HG03521 (cell line): ENCODE results near the gene ODAD3.
"Not testable (repeated sequence)": the region's sequence is repeated elsewhere in the genome, so short reads cannot be mapped to it uniquely, and the experiment has no call there.

Experiments used
- ATAC-seq: cut with Tn5 transposase; IDR thresholded peaks from one replicate; pipeline ENCODE4 v1.9.1; 2021; ENCODE audit warnings: mild to moderate bottlenecking, moderate library complexity; ENCODE audit not compliant: unreplicated experiment

ODAD3 gene

DNA sequence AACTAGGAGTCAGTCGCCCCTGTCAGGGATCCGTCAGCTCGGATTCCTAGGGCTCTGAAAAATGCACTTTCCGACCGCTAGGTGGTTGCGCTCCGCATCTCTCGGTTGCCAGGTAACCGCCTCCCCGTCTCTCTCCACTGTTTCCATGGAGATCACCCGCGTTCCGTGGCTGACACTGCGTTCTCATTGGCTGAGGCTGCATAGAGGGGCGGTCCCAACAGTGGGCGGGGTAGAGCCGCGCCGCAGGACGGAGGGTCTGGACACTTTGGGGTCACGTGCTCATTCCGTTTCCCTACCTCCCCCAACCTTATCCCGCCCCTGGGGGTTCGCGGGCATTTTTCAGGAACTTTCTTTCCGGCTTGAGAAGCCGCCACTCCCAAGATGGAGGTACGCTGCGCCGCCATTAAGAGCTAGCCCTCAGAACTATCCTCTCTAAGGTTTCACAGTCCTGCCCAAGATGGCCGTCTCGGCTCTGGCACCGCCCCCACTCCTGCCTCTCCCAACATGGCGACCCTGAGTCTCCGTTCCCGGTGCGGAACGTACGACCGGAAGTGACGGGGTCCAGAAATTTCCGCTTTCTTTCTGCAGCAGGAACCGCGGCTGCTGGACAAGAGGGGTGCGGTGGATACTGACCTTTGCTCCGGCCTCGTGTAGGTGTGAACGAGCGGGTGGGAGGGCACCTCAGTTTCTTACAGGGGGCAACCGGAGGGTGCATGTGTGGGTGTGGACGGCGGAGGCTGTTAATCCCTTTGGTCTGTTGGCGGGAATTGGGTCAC is at the start of gene ODAD3, which contains the start of gene PRKCSH:
ODAD3 (minus strand) TSS at position 65 of the 776 bp plus-strand sequence. CDS start 105 bp downstream, outside the sequence.
PRKCSH (plus strand) TSS at position 579 of the 776 bp plus-strand sequence. CDS start 483 bp downstream, outside the sequence.
- ATAC-seq: peak; percentile 86

DNA sequence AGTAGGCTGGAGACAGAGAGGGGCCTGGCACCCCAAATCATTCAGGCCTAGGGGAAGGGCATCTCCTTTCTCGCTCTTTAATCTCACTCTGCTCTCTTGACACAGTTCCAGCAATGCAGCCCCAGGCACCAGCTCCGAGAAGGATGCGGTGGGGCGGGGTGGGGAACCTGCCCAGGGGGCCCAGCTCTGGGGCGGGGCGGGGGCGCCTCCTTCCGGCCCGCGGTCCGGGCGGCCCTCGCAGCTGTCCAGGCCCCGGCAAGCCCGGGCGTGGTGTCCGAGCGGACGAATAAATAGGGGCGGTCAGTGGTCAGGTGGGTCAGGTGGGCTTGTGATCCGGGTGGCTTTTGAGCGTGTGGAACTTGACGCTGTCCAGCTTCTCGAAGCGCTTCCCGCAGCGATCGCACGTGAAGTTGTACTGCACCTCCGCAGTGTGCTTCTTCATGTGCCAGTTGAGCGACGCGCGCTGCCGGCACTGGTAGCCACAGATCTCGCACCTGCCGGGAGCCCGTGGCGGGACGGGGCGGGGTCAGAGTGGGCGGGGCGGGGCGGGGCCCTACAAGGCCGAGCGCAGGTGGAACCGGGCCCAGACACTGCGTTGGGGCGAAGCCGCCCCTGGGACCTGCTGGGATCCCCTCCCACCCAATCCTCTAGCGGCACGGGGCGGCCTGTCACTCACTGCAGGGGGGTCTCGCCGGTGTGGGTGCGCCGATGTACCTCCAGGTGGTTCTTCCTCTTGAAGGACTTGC is 48.6 kb upstream of the ODAD3 start:
- no peak for ATAC-seq

DNA sequence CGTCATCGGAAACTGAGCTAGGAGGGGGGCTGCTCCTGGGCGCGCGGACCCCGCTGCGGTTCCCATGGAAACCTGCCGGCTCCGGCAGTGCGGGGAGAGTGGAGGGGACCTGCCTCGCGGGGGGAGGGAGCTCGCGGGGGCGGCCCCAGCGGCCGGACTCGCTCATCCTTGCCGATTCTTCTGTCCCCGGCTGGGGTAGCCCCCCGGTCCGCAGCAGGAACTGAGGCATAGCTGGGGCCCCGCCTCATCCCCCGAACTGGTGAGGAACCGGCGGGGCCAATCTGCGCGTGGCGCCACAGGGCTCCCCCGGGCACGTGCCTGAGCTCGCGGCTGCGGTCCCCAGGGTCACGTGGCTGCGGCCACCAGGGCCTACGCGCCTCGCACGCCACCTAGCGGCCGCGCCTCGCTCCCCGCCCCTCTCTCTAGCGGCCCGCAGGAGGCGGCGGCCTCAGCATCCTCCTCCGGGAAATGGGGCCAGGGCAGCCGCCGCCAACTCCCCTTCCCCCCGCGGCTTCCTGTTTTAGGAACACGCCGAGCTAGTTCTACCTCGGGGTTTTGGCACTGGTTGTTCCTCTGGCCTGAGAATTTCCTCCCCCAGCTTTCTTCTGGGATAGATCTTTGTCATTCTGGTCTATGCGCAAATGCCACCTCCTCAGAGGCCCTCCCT is 47.6 kb upstream of the ODAD3 start:
- peak; percentile 50 for ATAC-seq

DNA sequence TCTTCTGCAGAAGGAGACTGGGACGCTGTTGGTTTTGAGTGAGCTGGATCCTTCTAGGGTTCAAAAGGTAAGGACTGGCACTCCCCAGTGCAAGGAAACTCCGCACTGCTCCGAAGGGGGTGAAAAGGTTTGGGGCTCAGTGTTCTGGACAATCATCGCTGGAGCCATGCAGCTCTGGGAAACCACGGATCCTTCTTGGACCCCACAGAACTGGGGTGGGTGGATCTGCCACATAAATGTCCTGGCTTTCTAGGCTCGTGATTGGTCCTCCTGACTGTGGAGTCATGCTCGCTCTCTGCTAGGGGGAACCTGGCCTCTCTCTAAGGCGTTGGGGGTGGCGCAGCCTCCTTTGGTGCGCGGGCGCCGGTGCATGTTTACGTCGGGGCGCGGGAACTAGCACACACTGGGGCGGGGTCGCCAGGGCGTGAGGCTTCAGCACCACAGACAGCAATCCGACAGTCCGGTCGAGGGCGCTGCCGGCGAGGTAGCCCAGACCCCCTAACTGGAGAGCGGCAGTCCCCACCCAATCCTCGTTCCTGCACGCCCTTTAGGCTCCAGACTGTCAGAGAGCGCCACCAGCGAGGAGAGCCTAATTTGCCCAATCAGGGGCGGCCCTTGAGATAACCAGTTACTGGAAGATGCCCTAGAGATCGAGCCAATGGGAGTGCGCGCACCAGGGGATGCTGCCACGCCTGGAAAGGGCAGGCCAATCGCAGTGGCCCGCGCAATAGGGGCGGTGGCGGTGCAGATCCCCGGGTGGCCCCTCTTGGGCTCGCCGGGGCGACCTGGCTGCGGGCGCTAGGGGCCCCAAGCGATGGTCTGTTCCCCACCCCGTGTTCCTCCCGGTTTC is 46.8 kb upstream of the ODAD3 start:
- ATAC-seq: peak; percentile 35

DNA sequence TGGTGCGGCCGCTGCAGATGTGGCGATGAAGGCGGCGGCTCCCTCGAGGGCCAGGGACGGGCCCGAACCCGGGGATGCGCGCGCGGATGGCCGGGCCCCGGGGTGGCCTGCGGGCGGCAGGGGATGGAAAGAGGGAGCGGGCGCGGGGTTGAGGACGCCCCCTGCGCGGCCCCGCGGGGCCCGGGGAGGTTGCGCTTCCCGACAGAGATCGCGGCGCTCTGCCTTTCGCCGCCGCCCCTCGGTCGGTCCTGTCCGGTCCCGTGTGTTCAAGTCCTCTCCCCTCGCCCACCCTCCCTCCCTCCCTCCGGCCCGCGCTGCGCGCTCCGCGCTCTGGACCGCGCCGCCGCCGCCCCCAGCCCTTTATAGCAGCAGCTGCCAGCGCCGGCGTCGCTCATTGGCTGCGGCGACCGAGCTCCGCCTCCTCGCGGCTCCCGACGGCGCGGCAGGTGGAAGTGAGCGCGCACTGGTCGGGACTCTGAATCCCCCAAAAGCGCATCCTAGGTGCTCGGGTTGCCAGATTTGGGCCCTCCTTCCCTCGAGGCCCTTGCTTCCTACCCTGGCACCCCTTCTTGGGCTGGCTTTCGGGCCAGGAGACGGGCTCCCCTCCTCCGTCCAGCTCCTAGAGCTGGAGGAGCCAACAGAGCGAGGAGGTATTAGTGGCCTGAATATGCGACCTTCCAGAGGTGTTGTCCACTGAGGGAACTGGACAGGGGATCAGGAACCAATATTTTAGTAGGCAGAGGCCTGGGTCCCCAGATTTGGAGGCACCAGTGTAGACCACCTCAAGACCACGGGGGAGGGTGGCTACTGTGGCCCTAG is 46.0 kb upstream of the ODAD3 start, which contains the start of gene ELAVL3:
ELAVL3 (minus strand) TSS at position 332 of the 819 bp plus-strand sequence. CDS start 438 bp downstream, outside the sequence.
- ATAC-seq: no peak

DNA sequence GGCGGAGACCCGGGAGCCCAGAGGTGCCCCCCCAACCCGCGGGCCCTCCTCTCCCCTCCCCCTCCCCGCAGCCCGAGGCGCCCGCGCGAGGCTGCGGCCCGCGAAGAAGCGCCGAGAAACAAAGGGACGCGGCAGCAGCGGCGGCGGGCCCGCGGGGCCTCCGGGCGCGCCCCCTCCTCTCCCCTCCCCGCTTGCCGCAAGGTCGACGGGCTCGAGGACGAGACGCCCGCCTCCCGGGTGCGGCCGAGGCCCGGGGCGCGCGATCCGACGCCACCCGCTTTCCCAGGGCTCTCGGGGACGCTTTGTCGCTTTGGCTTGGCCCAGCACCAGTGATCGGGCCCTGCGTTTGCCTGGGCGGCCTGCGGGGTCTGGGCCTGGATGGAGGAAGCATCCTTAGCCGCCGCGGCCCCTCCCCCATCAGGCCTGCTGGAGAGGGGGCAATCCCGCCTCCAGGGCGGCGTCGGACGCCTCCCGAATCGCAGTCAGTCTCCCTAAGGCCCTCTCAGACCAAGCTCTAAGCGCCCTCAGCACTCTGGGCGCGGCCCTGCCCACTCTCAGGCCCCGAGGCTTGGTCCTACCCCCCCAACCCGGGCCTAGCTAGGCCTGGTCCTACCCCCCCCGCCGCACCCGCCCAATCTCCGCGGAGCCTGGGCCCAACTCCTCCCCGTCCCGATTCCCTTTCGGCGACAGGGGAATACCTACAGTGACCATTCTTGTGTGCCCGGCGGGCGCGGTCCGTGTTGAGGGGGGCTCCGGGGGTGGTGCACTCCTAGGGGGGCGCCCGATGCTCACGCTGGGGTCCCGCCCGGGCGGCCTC is 45.2 kb upstream of the ODAD3 start:
- ATAC-seq: no peak

DNA sequence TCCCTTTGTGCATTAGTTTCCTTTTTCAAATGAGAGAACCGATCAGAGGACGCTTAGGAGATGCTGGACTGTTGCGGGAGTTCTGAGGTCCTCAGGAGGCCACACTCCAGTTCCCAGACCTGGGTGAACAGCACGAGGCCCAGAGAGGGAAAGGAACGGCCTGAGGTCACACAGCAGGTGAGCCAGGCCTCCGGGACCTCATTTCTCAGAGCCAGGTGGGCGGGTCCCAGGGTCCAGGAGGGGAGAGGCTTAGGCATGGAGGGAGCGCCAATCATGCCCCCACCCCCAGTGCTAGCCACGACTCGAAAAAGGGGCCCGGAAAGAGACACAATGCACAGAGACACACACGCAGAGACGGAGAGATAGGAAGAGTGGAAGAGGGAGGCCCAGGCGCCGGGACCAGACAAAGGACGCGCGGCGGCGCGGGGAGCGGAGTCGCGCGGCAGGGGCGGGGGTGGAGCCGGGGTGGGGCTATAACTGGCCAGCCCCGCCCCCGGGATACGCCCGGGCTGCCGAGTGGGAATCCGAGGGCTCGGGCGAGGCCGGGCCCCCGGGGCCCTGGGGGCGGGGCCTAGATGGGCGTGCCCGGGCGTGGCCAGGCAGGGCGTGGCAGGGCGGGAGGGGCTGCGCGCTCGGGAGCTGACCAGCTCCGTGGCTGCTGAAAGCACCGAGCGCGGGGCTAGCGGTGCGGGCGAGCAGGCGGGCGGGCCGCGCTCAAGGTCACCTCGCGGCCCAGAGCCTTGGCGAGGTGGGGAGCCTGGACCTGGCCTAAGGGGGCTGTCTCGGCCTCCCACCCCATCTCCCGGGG is 44.4 kb upstream of the ODAD3 start:
- no peak for ATAC-seq

DNA sequence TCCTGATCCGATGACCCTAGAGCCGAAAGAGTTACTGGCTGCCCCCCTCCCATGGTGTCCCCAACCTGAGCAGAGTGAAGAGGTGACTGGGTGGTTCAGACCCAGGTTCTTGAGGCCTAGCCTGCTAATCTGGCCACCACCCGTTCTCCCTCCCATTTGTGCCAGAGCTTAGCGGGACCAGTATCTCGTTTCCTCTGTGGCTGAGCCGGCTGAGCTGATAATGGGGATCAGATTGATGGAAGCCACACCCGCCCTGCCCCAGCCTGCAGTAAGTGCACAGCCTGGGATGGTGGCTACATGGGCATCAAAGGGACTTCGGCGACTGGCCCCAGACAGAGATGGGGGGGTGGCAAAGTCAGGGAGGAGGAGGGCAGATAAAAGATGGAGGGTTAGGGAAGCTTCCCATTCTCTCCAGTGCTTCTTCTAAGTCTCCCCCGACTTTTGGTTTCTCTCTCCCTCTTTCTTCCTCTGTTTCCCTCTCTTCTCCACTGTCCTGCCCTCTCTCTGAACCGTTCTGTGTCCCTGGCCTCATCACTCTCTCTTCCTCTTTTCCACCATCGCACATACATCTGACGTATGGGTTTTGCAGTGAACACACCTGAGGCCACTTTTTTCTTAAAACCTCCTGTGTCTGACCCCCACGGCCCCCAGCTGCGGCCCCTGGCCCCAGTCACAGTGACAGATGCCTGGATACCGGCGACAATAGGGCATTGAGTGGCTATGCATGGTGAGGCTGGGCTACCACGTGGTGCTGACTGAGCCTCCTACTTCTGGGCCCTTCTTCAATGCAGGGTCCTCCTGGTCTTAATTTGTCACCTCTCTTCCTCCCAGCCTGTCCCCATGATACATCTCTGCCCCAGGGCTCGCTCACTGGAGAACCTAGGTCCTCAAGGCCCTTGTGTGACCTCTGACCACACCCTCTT is 43.5 kb upstream of the ODAD3 start:
- no peak for ATAC-seq

DNA sequence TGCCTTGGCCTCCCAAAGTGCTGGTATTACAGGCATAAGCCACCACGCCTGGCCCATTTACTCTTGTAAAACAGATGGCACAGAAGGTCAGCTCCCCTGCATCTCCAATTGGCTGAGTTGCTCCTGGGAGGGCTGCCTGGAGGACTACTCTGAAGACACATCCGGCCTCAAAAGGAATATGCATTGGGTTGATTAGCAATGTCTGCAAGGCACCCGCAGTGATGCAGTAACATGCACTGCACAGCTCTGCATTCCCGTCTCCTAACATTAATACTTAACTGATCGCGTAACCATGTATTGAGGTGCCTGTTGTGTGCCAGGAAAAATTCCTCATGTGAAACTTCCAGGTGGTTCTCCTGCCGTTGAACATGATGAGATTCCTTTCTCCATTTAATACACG is 40.9 kb upstream of the ODAD3 start:
- no peak for ATAC-seq

DNA sequence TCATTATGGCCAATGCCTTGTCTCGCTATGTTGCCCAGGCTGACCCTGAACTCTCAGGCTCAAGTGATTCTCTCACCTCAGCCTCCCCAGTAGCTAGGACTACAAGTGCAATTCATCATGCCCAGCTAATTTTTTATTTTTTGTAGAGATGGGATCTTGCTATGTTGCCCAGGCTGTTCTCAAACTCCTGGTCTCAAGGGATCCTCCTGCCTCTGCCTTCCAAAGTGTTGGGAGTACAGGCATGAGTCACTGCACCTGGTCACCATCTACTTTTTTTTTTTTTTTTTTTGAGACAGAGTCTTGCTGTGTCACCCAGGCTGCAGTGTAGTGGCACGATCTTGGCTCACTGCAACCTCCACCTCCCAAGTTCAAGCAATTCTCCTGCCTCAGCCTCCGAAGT is 40.4 kb upstream of the ODAD3 start:
- not testable (repeated sequence) for ATAC-seq

DNA sequence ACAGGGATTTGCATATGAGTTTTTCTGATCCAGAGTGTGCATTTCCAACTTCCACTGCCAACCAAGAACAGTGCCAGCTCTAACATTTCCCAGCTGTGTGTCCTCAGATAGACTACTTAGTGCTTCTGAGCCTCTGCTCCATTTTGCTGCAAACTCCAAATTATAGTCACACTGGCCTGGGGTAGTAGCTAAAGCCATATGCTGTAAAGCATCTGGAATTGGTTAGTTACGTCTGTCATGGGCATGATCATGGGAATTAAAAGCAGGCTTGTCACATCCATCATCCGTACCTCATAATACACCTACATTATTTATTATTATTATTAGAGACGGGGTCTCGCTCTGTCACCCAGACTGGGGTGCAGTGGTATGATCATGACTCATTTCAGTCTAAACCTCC is 38.8 kb upstream of the ODAD3 start:
- no peak for ATAC-seq

DNA sequence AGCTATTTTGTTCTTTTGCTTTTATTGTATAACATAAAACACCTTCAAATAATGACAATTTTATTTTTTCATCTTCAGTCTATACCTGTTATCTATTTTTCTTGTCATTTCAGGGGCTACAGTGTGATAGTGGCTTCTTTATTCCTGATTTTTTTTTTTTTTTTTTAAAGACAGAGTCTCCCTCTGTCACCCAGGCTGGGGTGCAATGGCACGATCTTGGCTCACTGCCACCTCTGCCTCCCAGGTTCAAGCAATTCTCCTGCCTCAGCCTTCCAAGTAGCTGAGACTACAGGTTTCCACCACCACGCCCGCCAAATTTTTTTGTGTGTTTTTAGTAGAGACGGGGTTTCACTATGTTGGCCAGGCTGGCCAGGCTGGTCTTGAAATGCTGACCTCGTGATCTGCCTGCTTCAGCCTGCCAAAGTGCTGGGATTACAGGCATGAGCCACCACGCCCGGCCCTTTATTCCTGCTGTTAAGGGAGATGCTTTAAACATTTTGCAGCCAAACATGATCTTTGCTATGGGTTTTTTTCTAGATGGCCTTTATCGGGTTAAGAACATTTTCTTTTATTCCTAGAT is 33.4 kb upstream of the ODAD3 start:
- ATAC-seq: not testable (repeated sequence)

DNA sequence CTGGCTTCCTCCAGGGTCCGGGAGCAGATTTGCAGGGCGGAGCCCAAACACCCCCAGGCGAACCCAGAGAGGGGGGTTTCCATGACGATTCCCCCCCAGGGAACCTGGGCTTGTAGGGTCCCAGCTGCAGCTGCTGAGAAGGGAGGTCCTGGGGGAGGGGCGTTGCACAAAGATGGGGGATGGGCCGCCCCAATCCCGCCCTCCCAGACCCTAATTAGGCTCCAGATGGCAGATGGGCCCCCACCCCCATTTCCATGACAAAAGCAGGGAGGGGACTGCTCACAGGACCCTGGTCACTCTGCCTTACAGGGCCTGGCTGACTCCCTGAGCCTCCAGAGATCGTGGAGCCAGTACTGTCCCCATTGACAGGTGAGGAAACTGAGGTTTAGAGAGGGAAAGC is 30.7 kb upstream of the ODAD3 start:
- no peak for ATAC-seq

DNA sequence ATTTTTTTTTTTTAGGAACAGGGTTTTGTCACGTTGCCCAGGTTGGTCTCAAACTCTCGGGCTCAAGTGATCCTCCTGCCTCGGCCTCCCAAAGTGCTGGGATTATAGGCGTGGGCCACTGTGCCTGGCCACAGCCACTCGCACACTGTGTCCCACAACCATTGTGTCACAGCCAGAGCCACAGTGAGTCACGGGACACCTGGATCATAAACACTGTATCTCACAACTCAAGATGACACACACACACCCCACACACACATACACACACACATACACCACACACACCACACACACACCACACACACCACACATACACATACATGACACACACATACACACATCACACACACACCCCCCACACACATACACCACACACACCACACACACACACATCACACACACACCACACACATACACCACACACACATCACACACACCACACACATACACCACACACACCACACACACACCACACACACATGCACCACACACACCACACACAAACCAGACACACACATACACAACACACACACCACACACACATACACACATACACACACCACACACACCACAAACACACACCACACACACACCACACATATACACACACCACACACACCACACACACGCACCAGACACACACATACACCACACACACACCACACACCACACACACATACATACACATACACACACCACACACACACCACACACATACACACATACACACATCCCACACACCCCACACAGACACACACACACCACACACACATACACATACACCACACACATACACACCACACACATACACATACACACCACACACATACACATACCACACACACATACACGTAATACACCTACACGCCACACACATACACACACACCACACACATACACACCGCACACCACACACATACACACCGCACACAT is 29.7 kb upstream of the ODAD3 start:
- ATAC-seq: no peak

DNA sequence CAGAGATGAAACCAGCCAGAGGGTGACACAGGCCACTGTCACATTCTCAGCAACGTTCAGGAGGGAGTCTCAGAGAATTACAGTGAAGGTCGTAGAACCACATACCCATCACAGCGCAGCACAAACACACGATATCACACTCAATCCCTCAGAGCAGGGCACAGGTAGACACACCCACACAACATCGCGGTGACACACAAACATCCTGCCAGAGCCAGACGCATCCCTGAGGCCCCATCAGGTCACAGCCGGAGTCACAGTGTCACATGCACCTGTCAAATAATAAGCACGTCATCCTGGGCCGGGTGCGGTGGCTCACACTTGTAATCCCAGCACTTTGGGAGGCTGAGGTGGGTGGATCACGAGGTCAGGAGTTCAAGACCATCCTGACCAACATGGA is 28.5 kb upstream of the ODAD3 start:
- ATAC-seq: no peak
